ENCODE measurements around the gene GRIK4.

The GRIK4 gene

DNA sequence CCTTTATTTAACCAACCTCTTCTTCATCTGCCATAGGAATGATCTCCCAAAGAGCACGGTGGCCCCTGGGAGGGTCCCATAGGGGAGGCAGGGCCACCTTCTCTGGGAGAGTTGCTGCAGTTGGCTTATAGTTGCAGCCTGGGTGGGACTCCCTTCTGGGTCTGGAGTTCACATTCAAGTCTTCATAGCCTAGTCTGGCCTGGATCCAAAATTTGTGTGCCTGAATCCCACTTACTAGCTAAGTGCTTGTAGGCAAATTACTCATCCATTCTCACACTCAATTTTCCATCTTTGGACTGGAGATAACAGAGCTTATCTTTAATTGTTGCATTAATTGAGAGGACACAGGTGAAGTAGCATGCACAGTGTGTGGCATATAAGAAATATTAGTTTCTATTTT is 163.6 kb downstream of the GRIK4 start:
- no peak for TF ChIP-seq FOXP2 (optimal IDR thresholded peaks at IDR 0.05; ENCODE audit: borderline replicate concordance, extremely low read depth, extremely low read length, insufficient read depth)
- TF ChIP-seq POLR2AphosphoS5 (IDR thresholded peaks at IDR 0.05; ENCODE audit: low read depth, low read length) = no peak
- no peak for TF ChIP-seq TAF1 (IDR thresholded peaks at IDR 0.05; ENCODE audit: borderline replicate concordance, insufficient read depth, low read length)
- TF ChIP-seq, protein P1, sequence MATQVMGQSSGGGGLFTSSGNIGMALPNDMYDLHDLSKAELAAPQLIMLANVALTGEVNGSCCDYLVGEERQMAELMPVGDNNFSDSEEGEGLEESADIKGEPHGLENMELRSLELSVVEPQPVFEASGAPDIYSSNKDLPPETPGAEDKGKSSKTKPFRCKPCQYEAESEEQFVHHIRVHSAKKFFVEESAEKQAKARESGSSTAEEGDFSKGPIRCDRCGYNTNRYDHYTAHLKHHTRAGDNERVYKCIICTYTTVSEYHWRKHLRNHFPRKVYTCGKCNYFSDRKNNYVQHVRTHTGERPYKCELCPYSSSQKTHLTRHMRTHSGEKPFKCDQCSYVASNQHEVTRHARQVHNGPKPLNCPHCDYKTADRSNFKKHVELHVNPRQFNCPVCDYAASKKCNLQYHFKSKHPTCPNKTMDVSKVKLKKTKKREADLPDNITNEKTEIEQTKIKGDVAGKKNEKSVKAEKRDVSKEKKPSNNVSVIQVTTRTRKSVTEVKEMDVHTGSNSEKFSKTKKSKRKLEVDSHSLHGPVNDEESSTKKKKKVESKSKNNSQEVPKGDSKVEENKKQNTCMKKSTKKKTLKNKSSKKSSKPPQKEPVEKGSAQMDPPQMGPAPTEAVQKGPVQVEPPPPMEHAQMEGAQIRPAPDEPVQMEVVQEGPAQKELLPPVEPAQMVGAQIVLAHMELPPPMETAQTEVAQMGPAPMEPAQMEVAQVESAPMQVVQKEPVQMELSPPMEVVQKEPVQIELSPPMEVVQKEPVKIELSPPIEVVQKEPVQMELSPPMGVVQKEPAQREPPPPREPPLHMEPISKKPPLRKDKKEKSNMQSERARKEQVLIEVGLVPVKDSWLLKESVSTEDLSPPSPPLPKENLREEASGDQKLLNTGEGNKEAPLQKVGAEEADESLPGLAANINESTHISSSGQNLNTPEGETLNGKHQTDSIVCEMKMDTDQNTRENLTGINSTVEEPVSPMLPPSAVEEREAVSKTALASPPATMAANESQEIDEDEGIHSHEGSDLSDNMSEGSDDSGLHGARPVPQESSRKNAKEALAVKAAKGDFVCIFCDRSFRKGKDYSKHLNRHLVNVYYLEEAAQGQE (IDR thresholded peaks at IDR 0.05; ENCODE audit: insufficient read depth in 1 of 2, low read depth in 2 of 2, low read length in 2 of 2) = no peak
- TF ChIP-seq SIN3A (IDR thresholded peaks at IDR 0.05; ENCODE audit: borderline replicate concordance, insufficient read depth, low read length) = no peak

DNA sequence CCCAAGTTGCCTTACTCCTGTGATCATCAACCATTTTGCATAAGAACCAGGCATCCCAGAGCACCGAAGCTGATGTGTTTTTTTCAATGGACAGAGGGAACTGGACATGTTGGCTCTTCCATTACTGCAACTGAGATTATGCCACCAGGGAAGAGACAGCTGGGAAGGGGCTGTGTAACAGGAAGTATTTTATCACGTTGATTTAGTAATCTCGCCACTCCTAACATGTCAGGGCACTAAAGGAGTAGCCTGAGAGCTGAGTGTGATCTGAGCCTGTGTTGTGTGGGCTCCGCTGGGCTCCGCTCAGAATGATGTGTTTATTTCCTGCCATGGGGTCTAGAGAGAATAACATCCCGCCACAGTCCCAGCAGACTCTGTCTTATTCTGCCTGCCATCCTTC is 165.4 kb downstream of the GRIK4 start:
- no peak for TF ChIP-seq TAF1 (IDR thresholded peaks at IDR 0.05; ENCODE audit: borderline replicate concordance, insufficient read depth, low read length)

DNA sequence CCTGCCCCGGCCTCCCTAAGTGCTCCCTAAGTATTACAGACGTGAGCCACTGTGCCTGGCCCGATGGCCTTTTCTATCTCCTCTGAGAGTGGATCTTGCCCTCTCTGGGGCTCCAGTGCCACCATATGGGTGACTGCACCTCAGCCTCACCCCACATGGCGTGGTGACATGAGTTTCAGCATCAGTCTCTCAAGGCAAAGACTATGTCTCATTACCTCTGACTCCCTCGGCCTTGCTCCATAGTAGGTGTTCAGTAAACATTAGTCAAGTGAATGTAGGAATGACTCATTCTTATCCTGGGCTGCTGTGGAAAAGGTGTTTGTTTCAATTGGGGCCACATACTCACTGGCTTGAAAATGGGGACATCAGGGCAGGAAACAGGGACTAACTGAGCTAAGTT is 168.8 kb downstream of the GRIK4 start:
- TF ChIP-seq SIN3A (IDR thresholded peaks at IDR 0.05; ENCODE audit: borderline replicate concordance, insufficient read depth, low read length) (no peak), FOXP2 (optimal IDR thresholded peaks at IDR 0.05; ENCODE audit: borderline replicate concordance, extremely low read depth, extremely low read length, insufficient read depth) (no peak), TAF1 (IDR thresholded peaks at IDR 0.05; ENCODE audit: borderline replicate concordance, insufficient read depth, low read length) (no peak)
- TF ChIP-seq, protein P1 (IDR thresholded peaks at IDR 0.05; ENCODE audit: insufficient read depth in 1 of 2, low read depth in 2 of 2, low read length in 2 of 2) = no peak

DNA sequence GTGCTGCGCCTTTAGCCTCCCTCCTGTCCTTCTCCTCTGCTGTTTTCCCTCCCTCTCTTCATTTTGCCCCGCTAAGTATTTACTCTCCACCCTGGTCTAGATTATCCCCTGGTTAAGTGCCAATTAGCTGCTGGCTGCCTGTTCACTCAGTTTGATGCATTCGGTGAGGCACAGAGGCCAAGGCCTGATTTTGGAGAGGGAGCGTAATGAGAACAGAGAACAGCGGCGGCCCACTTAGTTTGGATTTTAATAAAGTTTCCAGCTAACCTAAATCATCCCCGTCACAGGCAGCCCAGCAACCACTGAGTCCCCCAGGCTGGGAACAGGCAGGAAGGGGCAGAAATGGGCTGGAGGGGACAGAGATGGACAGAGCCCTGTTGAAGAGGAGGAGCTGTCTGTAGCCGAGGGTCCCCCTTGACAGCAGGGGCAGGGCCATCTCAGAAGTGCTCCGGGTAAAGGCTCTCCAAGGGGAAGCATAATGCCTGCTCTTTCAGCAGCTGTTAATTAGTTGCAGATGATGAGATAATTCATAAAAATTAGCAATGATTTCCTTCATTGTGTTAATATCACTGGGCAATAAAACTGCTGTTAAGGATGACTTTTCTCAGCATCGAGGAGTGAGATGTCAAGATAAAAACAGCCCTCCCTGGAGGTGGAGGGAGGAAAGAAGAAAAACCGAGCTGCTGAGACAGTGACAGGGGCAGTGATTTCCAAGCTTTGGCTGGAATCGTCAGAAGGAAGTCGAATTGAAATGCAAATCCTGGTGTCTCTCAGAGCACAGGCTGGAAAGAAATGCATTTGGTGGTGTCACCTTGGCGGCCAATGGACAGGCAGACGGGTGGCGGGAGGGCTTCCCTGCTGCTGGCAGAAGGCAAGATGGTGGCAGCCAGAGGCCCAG is 170.1 kb downstream of the GRIK4 start:
- TF ChIP-seq FOXP2 (optimal IDR thresholded peaks at IDR 0.05; ENCODE audit: borderline replicate concordance, extremely low read depth, extremely low read length, insufficient read depth) = no peak
- TF ChIP-seq, protein P1 (IDR thresholded peaks at IDR 0.05; ENCODE audit: insufficient read depth in 1 of 2, low read depth in 2 of 2, low read length in 2 of 2) = no peak
- TF ChIP-seq TAF1 (IDR thresholded peaks at IDR 0.05; ENCODE audit: borderline replicate concordance, insufficient read depth, low read length) = no peak
- TF ChIP-seq SIN3A (IDR thresholded peaks at IDR 0.05; ENCODE audit: borderline replicate concordance, insufficient read depth, low read length) = no peak
- TF ChIP-seq POLR2AphosphoS5 (IDR thresholded peaks at IDR 0.05; ENCODE audit: low read depth, low read length) = no peak

DNA sequence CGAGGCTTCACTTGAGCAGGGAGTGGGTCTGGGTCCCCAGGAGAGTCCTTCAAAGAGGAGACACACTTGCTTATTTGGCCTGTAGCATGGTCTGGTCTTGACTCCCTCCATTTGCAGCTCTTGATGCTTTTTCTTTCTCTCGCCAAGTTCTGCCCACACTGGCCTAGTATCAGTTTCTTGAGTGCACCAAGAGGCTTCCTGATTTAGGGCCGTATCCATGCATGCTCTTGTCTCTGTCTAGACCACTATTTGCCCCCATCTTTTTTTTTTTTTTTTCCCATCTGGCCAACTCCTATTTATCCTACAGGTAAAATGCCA is 170.7 kb downstream of the GRIK4 start:
- TF ChIP-seq SIN3A (IDR thresholded peaks at IDR 0.05; ENCODE audit: borderline replicate concordance, insufficient read depth, low read length) = no peak
- TF ChIP-seq POLR2AphosphoS5 (IDR thresholded peaks at IDR 0.05; ENCODE audit: low read depth, low read length) = no peak

DNA sequence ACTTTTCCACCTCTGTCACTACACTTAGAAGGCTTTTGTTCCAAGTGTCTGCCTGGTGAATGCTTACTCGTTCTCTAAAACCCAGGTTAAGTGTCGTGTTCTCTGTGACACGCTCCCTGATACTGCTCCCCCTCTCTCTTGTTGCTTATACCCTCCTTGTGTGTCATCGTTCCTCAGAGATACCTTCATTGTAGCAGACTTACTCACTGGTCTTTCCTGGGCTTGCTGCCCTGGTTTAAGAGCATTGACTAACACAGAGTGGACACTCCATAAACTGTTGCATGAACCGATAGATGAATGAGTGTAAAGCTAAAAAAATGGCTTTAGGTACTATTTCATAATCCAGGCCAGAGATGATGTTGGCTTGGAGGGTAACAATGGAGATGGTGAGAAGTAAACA is 171.3 kb downstream of the GRIK4 start:
- TF ChIP-seq SIN3A (IDR thresholded peaks at IDR 0.05; ENCODE audit: borderline replicate concordance, insufficient read depth, low read length) = no peak
- TF ChIP-seq, protein P1 (IDR thresholded peaks at IDR 0.05; ENCODE audit: insufficient read depth in 1 of 2, low read depth in 2 of 2, low read length in 2 of 2) = no peak

Measured in PFSK-1 (cell line).